Pancreas (tissue), 10 donors: ENCODE results near the gene SAXO1. TPM values are rescaled to one million over a fixed set of nuclear protein-coding genes. Genes with fewer than 3 reads are reported as not detected.

ENCODE experiments used
- ATAC-seq, 4 donors: fragments of 200-7000 bp; cut with Tn5 transposase; one replicate each; pipeline versions ENCODE4 v1.8.0 to v1.9.1; 2020; ENCODE audit warnings: mild to moderate bottlenecking in 4 of 4, moderate library complexity in 4 of 4
- DNase-seq, 6 donors: peaks; one replicate each; pipeline ENCODE4 v3.0.0-alpha.2; 2020
- FAIRE-seq: peaks from 2 replicates; lab custom pipeline; 2012; peaks lifted over from hg19 to GRCh38; lab: Jason Lieb, UNC
- H3K27ac ChIP-seq, 4 donors: fragments of 200-600 bp; sonication (generic); 1 replicate in 3 of 4; 2 replicates in 1 of 4; pipeline versions ENCODE4 v1.5.0 to v1.8.0; 2020
- H3K27me3 ChIP-seq, 4 donors: fragments of 200-600 bp; one replicate each; pipeline ENCODE4 v1.8.0; 2021
- H3K36me3 ChIP-seq, 3 donors: fragments of 200-600 bp; sonication (generic) in 1 of 3; one replicate each; pipeline versions ENCODE4 v1.5.0 to v1.8.0; 2020 to 2021
- H3K4me1 ChIP-seq, 3 donors: fragments of 200-600 bp; one replicate each; pipeline ENCODE4 v1.8.0; 2021
- H3K4me3 ChIP-seq, 4 donors: fragments of 200-600 bp; sonication (generic) in 2 of 4; one replicate each; pipeline versions ENCODE4 v1.5.0 to v1.8.0; 2020 to 2021
- H3K9me3 ChIP-seq, 4 donors: fragments of 200-600 bp; one replicate each; pipeline ENCODE4 v1.8.0; 2021
- WGBS, 2 donors: extraction: QIAGEN DNeasy Blood & Tissue Kit; methylation state at CpG; one replicate each; pipeline ENCODE4 v1.1.7; 2013; 5-methylcytosine and 5-hydroxymethylcytosine counted together
- intact Hi-C, 3 donors: fragments of 100-400 bp; cut with DNase I; formaldehyde crosslinking; loops; one replicate each; pipeline versions ENCODE4 v1.11.1 to v1.14.2; 2022
- polyA plus RNA-seq, 2 donors: library from polyadenylated mRNA; stranded (reverse); fragments of 200-250 nt; gene quantifications; one replicate each; pipeline ENCODE4 v1.2.3, GENCODE V29; 2013
- total RNA-seq, 6 donors: library from RNA; stranded (reverse); fragmentation: NEBNext Ultra II Directional in 4 of 6; extraction: Animal tissue kit (Norgen Biotek cat#: 25700) in 4 of 6; gene quantifications; one replicate each; pipeline versions ENCODE4 v1.2.1 to v1.2.4, GENCODE V29; 2021 to 2023
- TF ChIP-seq, protein P1 (sequence below), 4 donors: fragments of 200-600 bp; sonication (generic) in 3 of 4; IDR thresholded peaks; one replicate each; pipeline versions ENCODE4 v1.5.0 to v1.8.0; 2021; ENCODE audit warnings: antibody characterized with exemption in 4 of 4
- donor health status: healthy with polysubstance abuse.
- donor health status: DM: no; HTN: no; CAD: no; lungs with moderate emphysema.
- donor health status: DM: no; HTN: no; CAD: no.
- donor health status: control.
- donor health status: control.
- donor health status: Bipolar disorder and iron deficiency.
- donor health status: DM: yes; HTN: yes; CAD: no.
- donor health status: DM: no; HTN: no; CAD: no.
- donor health status: DM: no; HTN: no; CAD: no.
- donor health status: DM: yes; HTN: yes; CAD: no.

The SAXO1 gene
- total and polyA plus RNA-seq, 8 donors, result 0.08 to 0.51 (median 0.14) TPM; not detected in 2

DNA sequence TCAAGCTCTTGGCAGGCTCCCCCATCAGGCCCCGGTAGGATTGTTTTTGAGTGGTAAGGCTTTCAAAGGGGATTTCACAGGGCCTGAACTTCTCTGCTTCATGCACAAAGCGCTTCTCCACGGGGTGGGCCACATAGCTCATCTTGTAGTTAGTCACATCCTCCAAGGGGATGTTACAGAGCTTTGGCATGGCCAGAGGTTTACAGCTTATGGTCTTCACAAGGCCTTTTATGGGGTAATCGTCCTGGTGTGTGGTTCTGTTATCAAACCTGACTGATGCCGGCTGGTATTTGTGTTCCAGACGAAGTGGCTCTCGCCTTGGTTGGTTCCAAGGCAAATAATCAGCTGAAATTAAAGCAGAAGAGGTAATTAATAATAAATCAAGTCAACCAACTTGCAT lies 104.3 kb downstream of the SAXO1 start:
- intact Hi-C loops, result no loop called here
- ATAC-seq (no peak), DNase-seq (no peak), FAIRE-seq (no peak)
- TF ChIP-seq, protein P1, sequence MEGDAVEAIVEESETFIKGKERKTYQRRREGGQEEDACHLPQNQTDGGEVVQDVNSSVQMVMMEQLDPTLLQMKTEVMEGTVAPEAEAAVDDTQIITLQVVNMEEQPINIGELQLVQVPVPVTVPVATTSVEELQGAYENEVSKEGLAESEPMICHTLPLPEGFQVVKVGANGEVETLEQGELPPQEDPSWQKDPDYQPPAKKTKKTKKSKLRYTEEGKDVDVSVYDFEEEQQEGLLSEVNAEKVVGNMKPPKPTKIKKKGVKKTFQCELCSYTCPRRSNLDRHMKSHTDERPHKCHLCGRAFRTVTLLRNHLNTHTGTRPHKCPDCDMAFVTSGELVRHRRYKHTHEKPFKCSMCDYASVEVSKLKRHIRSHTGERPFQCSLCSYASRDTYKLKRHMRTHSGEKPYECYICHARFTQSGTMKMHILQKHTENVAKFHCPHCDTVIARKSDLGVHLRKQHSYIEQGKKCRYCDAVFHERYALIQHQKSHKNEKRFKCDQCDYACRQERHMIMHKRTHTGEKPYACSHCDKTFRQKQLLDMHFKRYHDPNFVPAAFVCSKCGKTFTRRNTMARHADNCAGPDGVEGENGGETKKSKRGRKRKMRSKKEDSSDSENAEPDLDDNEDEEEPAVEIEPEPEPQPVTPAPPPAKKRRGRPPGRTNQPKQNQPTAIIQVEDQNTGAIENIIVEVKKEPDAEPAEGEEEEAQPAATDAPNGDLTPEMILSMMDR (IDR thresholded peaks at IDR 0.05), result no peak
- no peaks in the 10 kb centered on the region for H3K9me3 ChIP-seq
- WGBS, 2 donors, result 69 to 74% methylated on average over 7 of the region's 7 CpGs
- no peaks in the 10 kb centered on the region for H3K36me3 ChIP-seq
- no peaks in the 10 kb centered on the region for H3K4me1 ChIP-seq
- no peak overlapping the region for H3K4me3 ChIP-seq
- H3K27me3 ChIP-seq, result no peaks in the 10 kb centered on the region
- H3K27ac ChIP-seq, result no peak overlapping the region

- H3K4me3 ChIP-seq, result no peak overlapping the region
- no peak overlapping the region for H3K27ac ChIP-seq
- intact Hi-C loops, result no loop called here
- no peak for ATAC-seq
- H3K27me3 ChIP-seq, result no peaks in the 10 kb centered on the region
- TF ChIP-seq, protein P1 (IDR thresholded peaks at IDR 0.05), result no peak
- no peak for FAIRE-seq
- no peaks in the 10 kb centered on the region for H3K4me1 ChIP-seq
- H3K36me3 ChIP-seq, result no peaks in the 10 kb centered on the region
- WGBS, 2 donors, result 70 to 79% methylated on average over 3 of the region's 3 CpGs
- no peaks in the 10 kb centered on the region for H3K9me3 ChIP-seq
- DNase-seq, result no peak
Measured at GRCh38 chr9:18926513-18926912, 106.5 kb downstream of the SAXO1 start.

DNA sequence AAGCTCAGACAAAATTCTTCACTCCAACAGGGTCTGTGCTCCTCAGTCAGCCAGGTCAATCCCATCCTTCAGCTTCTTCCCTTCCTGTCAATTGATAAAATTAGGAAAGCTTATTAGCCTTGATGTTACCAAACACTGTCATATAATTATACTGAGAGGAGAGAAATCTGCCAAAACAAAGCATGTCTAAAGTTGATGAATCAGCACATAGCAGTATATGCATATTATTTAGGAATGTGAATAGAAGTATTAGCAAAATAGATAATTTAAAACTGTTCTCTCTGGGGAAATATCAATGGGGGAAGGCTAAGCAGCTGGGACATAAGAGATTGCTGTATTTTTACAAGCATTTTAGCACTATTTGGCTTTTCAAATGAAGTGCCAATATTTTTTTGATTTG lies 107.1 kb downstream of the SAXO1 start:
- Histone ChIP-seq H3K4me3 (no peak overlapping the region), H3K4me1 (no peaks in the 10 kb centered on the region), H3K36me3 (no peaks in the 10 kb centered on the region), H3K9me3 (no peaks in the 10 kb centered on the region), H3K27me3 (no peaks in the 10 kb centered on the region), H3K27ac (no peak overlapping the region)
- TF ChIP-seq, protein P1 (IDR thresholded peaks at IDR 0.05), result no peak
- DNase-seq (no peak), ATAC-seq (no peak), FAIRE-seq (no peak)
- intact Hi-C loops, result no loop called here

GRCh38 chr9:18923671-18924430 lies 109.2 kb downstream of the SAXO1 start:
- ATAC-seq (no peak), DNase-seq (no peak), FAIRE-seq (no peak)
- Histone ChIP-seq H3K4me1 (no peaks in the 10 kb centered on the region), H3K27ac (no peak overlapping the region), H3K27me3 (no peaks in the 10 kb centered on the region), H3K9me3 (no peaks in the 10 kb centered on the region), H3K36me3 (no peaks in the 10 kb centered on the region), H3K4me3 (no peak overlapping the region)
- intact Hi-C loops, result no loop called here
- TF ChIP-seq, protein P1 (IDR thresholded peaks at IDR 0.05), result no peak
- WGBS, 2 donors, result 85 to 93% methylated on average over 6 of the region's 6 CpGs

GRCh38 chr9:18923167-18923566 lies 109.8 kb downstream of the SAXO1 start:
- no peaks in the 10 kb centered on the region for H3K36me3 ChIP-seq
- ATAC-seq (no peak), DNase-seq (no peak), FAIRE-seq (no peak)
- intact Hi-C loops, result no loop called here
- H3K4me1 ChIP-seq, result no peaks in the 10 kb centered on the region
- no peaks in the 10 kb centered on the region for H3K27me3 ChIP-seq
- TF ChIP-seq, protein P1 (IDR thresholded peaks at IDR 0.05), result no peak
- no peaks in the 10 kb centered on the region for H3K9me3 ChIP-seq
- 58 to 60% methylated on average over 2 of the region's 2 CpGs for WGBS, 2 donors
- H3K27ac ChIP-seq, result no peak overlapping the region
- H3K4me3 ChIP-seq, result no peak overlapping the region
